Loucy (cell line): Measurements from ENCODE around the gene RIMBP2.

Experiments used
- H2AFZ ChIP-seq: fragments of 200-600 bp; sonication (generic); 2 replicates; pipeline ENCODE4 v1.6.0; 2016; ENCODE audit warnings: antibody characterized with exemption, mild to moderate bottlenecking, low read length, moderate library complexity
- H3F3A ChIP-seq: fragments of 200-600 bp; 2 replicates; pipeline ENCODE4 v1.6.0; 2016; ENCODE audit warnings: antibody characterized with exemption, low read depth, mild to moderate bottlenecking
- H3K27me3 ChIP-seq: fragments of 200-600 bp; sonication (generic); 2 replicates; pipeline ENCODE4 v1.6.1; 2014; ENCODE audit warnings: low read length, mild to moderate bottlenecking; ENCODE audit not compliant: insufficient read depth, poor library complexity, severe bottlenecking
- H3K36me3 ChIP-seq: fragments of 200-600 bp; sonication (generic); 2 replicates; pipeline ENCODE4 v1.6.1; 2016; ENCODE audit warnings: low read length; ENCODE audit not compliant: insufficient read depth
- H3K4me1 ChIP-seq: fragments of 200-600 bp; sonication (generic); 2 replicates; pipeline ENCODE4 v1.5.1; 2014; ENCODE audit warnings: low read length, mild to moderate bottlenecking; ENCODE audit not compliant: insufficient read depth, poor library complexity, severe bottlenecking
- H3K4me2 ChIP-seq: fragments of 200-600 bp; sonication (generic); 2 replicates; pipeline ENCODE4 v1.6.0; 2014; ENCODE audit warnings: antibody characterized with exemption, low read length, low read depth, mild to moderate bottlenecking; ENCODE audit not compliant: poor library complexity, severe bottlenecking
- H3K4me3 ChIP-seq: fragments of 200-600 bp; sonication (generic); 2 replicates; pipeline ENCODE4 v1.5.1; 2014; ENCODE audit warnings: low read length, mild to moderate bottlenecking, mixed read lengths; ENCODE audit not compliant: poor library complexity, severe bottlenecking
- H3K79me2 ChIP-seq: fragments of 200-600 bp; sonication (generic); 2 replicates; pipeline ENCODE4 v1.6.1; 2014; ENCODE audit warnings: low read length; ENCODE audit not compliant: insufficient read depth
- H3K9ac ChIP-seq: fragments of 200-600 bp; sonication (generic); 2 replicates; pipeline ENCODE4 v1.6.0; 2014; ENCODE audit warnings: mild to moderate bottlenecking, low read depth, low read length, moderate library complexity; ENCODE audit not compliant: poor library complexity, severe bottlenecking
- H3K9me2 ChIP-seq: fragments of 200-600 bp; sonication (generic); replicated peaks from 2 replicates; pipeline ENCODE4 v1.6.1; 2016; ENCODE audit warnings: low read depth, low read length, mixed read lengths
- H3K9me3 ChIP-seq: fragments of 200-600 bp; sonication (generic); 2 replicates; pipeline ENCODE4 v1.6.1; 2014; ENCODE audit warnings: mild to moderate bottlenecking, antibody characterized with exemption, low read length, low read depth; ENCODE audit not compliant: insufficient read depth
- H4K20me1 ChIP-seq: fragments of 200-600 bp; sonication (generic); 2 replicates; pipeline ENCODE4 v1.6.0; 2014; ENCODE audit warnings: antibody characterized with exemption, low read length, mild to moderate bottlenecking; ENCODE audit not compliant: insufficient read depth, poor library complexity, severe bottlenecking
- EZH2phosphoT487 ChIP-seq: fragments of 200-600 bp; IDR thresholded peaks from 2 replicates; pipeline ENCODE4 v1.6.1; 2018; ENCODE audit warnings: antibody characterized with exemption, mild to moderate bottlenecking, moderate library complexity, borderline replicate concordance
- TF ChIP-seq, protein P1 (sequence below): fragments of 200-600 bp; sonication (generic); conservative IDR thresholded peaks from 2 replicates; pipeline ENCODE4 v1.5.1; 2014; ENCODE audit warnings: mild to moderate bottlenecking, antibody characterized with exemption, low read length

Gene RIMBP2

DNA sequence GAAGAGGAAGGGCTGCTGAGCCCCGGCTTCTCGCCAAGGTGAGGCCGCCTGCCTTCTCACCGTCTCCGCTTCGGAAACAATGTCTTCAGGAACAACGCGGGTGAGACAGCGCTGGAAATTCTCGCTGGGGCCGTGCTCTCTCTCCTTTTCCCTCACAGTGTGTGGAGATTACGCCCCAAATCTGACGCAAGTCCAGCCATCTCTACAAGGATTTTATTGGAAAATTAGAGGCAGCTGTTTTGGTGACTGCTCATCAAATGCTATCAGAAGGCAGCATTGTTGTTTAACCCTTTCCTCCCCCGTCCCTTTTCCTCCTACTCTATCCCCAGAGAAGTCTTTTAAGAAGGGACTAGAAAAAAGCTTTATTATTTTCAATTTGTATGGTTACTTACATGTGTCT, 324.9 kb downstream of the RIMBP2 start:
- Histone ChIP-seq H4K20me1 (no peaks in the 10 kb centered on the region), H3K4me3 (no peak overlapping the region), H2AFZ (no peak overlapping the region), H3F3A (no peaks in the 10 kb centered on the region; the same call in 1 of the 2 replicates), H3K79me2 (no peaks in the 10 kb centered on the region), H3K27me3 (no peaks in the 10 kb centered on the region), H3K9me2 (no peaks in the 10 kb centered on the region), H3K4me1 (no peaks in the 10 kb centered on the region), H3K9ac (no peak overlapping the region), H3K36me3 (no peaks in the 10 kb centered on the region), H3K4me2 (no peak overlapping the region), H3K9me3 (no peaks in the 10 kb centered on the region; the same call in 1 of the 2 replicates)
- TF ChIP-seq, protein P1, sequence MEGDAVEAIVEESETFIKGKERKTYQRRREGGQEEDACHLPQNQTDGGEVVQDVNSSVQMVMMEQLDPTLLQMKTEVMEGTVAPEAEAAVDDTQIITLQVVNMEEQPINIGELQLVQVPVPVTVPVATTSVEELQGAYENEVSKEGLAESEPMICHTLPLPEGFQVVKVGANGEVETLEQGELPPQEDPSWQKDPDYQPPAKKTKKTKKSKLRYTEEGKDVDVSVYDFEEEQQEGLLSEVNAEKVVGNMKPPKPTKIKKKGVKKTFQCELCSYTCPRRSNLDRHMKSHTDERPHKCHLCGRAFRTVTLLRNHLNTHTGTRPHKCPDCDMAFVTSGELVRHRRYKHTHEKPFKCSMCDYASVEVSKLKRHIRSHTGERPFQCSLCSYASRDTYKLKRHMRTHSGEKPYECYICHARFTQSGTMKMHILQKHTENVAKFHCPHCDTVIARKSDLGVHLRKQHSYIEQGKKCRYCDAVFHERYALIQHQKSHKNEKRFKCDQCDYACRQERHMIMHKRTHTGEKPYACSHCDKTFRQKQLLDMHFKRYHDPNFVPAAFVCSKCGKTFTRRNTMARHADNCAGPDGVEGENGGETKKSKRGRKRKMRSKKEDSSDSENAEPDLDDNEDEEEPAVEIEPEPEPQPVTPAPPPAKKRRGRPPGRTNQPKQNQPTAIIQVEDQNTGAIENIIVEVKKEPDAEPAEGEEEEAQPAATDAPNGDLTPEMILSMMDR: no peak
- TF ChIP-seq EZH2phosphoT487: no peak

DNA sequence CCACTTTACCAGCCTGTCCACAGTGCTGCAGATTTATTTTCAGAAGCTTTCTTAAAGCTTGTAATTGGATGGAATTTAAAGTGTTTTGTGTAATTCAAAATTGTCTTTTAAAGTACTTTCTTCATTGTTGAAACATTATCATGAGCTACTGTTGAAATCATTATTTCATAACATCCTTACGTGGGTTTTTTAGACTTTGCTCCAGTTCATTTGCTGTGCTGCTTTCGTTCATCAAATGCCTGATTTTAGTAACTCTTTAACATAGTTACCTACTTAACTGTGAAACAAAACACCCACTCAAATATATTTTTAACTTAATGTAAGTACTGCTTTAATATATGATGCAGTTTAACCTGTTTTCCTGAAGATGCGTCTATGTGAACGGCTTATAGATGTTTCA, 330.9 kb downstream of the RIMBP2 start:
- H3K79me2 ChIP-seq: no peaks in the 10 kb centered on the region
- TF ChIP-seq, protein P1: no peak
- TF ChIP-seq EZH2phosphoT487: no peak
- H2AFZ ChIP-seq: no peak overlapping the region
- H3K9me3 ChIP-seq: peaks cover 3% of the 10 kb centered on the region; the same call in 1 of the 2 replicates
- no peak overlapping the region for H3K4me3 ChIP-seq
- H3K27me3 ChIP-seq: no peaks in the 10 kb centered on the region
- H3K9me2 ChIP-seq: no peaks in the 10 kb centered on the region
- no peak overlapping the region for H3K4me2 ChIP-seq
- H3K4me1 ChIP-seq: no peaks in the 10 kb centered on the region
- H4K20me1 ChIP-seq: no peaks in the 10 kb centered on the region
- no peaks in the 10 kb centered on the region; the same call in 1 of the 2 replicates for H3F3A ChIP-seq
- H3K36me3 ChIP-seq: no peaks in the 10 kb centered on the region
- no peak overlapping the region for H3K9ac ChIP-seq

DNA sequence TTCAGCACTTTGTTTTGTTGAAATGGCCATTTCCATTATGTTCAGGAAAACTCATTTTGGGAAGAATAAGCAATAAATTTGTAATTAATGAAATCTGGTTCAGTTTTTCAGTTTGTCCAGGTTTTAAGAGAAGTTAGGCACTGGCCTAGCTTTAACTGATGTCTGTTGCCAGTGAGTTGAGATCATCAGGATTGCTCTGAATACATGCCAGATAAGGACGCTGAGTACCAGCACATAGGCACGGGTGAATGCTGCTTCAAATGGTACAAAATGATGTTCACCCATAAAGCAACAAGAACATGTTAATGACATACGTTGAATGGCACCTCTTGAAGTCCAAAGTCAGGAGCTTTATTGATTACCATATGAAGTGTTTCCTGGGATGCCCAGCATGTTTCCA, 331.9 kb downstream of the RIMBP2 start:
- Histone ChIP-seq H3K36me3 (no peaks in the 10 kb centered on the region), H3K4me3 (no peak overlapping the region), H3K9ac (no peak overlapping the region), H3K79me2 (no peaks in the 10 kb centered on the region), H3K4me1 (no peaks in the 10 kb centered on the region), H3K27me3 (no peaks in the 10 kb centered on the region), H3F3A (no peaks in the 10 kb centered on the region; the same call in 1 of the 2 replicates), H3K9me3 (peaks cover 3% of the 10 kb centered on the region; the same call in 1 of the 2 replicates), H2AFZ (no peak overlapping the region), H3K4me2 (no peak overlapping the region), H4K20me1 (no peaks in the 10 kb centered on the region), H3K9me2 (no peaks in the 10 kb centered on the region)
- TF ChIP-seq, protein P1: no peak
- TF ChIP-seq EZH2phosphoT487: no peak
